ENCODE data around the gene VPS45.

DNA sequence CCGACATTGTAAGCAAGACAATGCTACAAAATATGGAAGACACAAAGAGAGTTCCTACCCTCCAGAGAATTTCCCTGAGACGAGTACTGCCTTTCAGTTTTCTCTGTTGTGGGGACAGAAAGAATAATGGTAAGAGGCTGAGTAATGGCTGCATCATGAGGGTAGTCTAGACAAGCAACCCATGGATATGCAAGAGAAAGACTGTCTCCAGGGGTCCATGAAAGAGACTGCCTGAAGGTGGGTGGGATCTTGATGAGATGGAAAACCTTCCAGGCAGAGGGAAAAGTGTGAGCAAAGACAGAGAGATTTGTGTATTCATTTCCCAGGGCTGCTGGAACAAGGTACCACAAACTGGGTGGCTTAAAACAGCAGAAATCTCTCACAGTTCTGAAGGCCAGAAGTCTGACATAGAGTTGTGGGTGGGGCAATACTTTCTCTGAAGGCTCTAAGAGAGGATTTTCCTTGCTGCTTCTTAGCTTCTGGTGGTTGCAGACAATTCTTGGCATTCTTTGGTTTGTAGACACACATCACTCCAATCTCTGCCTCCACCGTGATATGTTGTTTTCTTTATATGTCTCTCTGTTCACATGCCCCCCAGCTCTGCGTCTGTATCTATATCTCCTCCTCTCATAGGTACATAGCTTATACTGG, 126.9 kb downstream of the VPS45 start:
- TF ChIP-seq, protein P1, sequence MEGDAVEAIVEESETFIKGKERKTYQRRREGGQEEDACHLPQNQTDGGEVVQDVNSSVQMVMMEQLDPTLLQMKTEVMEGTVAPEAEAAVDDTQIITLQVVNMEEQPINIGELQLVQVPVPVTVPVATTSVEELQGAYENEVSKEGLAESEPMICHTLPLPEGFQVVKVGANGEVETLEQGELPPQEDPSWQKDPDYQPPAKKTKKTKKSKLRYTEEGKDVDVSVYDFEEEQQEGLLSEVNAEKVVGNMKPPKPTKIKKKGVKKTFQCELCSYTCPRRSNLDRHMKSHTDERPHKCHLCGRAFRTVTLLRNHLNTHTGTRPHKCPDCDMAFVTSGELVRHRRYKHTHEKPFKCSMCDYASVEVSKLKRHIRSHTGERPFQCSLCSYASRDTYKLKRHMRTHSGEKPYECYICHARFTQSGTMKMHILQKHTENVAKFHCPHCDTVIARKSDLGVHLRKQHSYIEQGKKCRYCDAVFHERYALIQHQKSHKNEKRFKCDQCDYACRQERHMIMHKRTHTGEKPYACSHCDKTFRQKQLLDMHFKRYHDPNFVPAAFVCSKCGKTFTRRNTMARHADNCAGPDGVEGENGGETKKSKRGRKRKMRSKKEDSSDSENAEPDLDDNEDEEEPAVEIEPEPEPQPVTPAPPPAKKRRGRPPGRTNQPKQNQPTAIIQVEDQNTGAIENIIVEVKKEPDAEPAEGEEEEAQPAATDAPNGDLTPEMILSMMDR (conservative IDR thresholded peaks at IDR 0.05): no peak
- no peak for TF ChIP-seq EZH2 (IDR thresholded peaks at IDR 0.05; ENCODE audit: low read depth)

Data from PC-9 (cell line).